DMS 273 treated with DMSO at 0.1 percent for 48 hours (cell line): Measurements from ENCODE around the gene TFDP1.
"Not testable (repeated sequence)": the region's sequence is repeated elsewhere in the genome, so short reads cannot be mapped to it uniquely, and the experiment has no call there.

Experiments used
- DNase-seq: peaks from one replicate; lab custom pipeline; 2025; lab: John Stamatoyannopoulos, UW

TFDP1 gene

DNA sequence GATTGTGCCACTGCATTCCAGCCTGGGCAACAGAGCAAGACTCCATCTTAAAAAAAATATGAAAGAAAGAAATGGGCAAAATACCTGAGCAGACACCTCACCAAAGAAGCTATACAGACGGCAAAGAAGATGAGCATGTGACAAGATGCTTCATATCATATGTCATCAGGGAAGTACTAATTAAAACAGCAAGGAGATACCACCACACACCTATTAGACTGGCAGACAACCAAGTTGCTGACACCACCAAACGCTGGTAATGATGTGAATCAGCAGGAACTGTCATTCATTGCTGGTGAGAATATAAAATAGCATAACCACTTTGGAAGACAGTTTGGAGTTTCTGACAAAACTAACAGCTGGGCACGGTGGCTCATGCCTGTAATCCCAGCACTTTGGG, 11.5 kb upstream of the TFDP1 start:
- no peak for DNase-seq

DNA sequence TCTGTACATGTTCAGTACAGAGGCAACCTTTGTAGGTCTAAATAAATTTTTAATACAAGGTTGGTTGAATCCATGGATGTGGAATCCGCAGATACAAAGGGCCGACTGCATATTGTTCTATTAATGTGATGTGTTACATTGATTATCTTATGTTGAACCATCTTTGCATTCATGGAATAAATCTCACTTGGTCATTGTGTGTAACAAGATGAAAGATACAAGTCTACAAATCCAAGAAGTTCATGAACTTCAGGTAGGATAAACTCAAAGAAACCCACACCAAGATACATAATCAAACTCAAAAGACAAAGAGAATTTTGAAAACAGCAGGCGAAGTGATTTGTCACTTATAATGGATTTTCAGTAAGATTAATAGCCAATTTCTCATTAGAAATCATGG, 8.0 kb upstream of the TFDP1 start:
- DNase-seq = no peak

DNA sequence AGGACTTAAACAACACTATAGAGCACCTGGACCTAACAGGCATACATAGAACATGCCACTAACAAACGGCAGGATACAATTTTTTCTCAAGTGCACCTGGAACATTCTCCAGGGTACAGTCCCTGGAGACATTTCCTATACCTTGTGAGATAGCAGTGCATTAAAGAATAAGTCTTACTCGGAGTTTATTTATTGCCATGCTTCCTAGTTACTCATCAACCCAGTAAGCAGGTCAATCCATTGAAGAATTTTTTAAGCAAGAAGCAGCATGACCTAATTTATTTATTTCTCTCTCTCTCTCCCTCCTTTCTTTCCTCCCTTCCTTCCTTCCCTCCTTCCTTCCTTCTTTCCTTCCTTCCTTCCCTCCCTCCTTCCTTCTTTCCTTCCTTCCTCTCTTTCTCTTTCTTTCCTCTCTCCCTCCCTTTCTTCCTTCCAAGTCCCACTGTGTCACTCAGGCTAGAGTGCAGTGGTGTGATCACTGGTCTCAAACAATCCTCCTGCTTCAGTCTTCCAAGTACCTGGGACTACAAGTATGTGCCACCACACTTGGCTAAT, 6.6 kb upstream of the TFDP1 start:
- no peak for DNase-seq

- DNase-seq = no peak
These were observed 4.9 kb upstream of the TFDP1 start for GRCh38 chr13:113579686-113580085.

GRCh38 chr13:113581871-113582270, 2.7 kb upstream of the TFDP1 start:
- no peak for DNase-seq

DNA sequence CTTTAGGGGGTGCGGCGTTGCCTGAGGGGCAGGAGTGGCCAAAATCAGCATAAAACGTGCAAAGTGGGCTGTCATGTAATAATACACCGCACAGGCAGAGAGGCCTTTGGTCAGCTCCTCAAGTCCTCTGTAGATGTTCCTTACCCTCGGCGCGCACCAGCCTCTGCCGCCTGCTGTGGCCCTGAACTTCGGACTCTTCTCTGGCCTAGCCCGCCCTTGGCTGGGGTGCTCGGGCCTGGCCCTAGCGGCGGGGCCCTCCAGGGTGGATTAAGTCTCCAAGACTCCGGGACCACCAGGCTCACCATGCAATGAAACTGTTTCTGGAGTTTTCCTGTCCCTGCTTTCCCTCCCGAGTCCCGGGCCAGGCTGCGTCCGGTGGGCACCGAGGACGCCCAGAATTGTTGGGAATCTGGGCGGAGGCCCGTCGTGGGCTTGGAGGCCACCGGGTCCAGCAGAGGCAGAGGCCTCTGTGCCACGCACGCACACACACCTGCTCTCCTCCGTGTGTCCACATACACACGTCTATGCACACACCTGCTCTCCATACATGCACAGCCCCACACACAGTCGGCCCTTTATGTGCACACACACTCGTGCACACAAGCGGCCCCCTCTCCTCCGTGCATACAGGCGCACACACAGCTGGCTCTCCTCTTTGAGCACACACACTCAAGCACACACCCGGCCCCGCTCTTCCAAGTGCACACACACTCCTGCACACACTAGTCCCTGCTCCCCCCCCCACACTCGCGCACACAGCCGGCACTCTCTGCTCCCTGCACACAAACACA, 1.5 kb upstream of the TFDP1 start:
- DNase-seq = no peak

- DNase-seq = no peak
These were observed 518 bp downstream of the TFDP1 start for GRCh38 chr13:113584870-113585671.

GRCh38 chr13:113585896-113586295, 1.3 kb downstream of the TFDP1 start:
- no peak for DNase-seq

GRCh38 chr13:113586661-113587479, 2.3 kb downstream of the TFDP1 start:
- DNase-seq = no peak

GRCh38 chr13:113588394-113589111, 4.0 kb downstream of the TFDP1 start:
- DNase-seq = no peak

DNA sequence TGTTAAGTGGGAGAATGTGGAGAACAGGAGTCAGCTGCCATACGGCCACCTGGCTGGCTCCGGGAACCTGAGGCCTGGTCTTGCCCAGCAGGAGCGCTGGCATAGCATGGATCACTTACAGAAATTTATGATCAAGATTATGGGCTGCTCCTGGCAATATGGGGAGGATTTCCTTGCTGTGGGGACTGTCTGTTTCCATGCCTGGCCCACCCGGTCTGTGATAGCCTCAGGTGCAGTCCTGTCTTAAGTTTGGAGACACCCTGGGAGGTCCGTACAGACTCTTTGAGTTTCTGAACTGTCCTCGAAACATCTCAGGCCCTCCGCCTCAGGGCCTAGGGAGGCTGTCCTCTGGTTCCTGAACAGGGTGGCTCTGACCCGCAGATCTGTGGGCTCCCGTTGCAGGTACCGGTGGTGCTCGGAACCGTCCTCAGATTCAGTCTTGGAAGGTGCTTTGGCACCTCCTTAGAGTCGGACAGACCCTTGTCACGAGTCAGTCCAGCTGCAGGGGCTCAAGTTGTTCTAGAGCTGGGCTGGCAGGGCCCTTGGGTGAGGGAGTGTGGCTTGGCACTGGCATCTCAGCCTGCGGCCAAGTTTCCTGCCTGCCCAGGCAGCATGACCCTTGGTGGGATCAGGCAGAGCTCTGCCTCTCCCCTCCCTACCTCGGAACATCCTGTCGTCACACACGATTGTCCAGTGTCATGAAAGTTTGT, 4.9 kb downstream of the TFDP1 start:
- no peak for DNase-seq

GRCh38 chr13:113589961-113590339, 5.4 kb downstream of the TFDP1 start:
- DNase-seq = no peak

DNA sequence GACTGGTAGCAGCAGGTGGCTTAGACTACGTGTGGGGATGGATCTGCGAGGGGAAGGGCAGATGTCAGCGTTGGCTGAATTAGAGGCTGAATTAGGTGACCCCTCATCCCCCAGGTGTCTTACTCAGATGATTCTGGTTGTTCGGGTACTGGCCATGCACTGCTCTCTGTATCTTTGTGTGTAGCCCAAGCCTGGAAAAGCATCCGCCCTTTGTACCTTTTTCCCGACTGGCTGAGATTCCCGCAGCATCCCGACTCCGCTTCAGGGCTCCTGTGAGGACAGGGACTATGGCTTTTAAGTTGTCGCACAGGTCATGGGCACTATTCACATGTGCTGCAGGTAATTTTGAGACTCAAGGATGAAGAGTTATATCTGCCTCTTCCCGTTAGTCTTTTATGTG, 7.2 kb downstream of the TFDP1 start:
- no peak for DNase-seq

DNA sequence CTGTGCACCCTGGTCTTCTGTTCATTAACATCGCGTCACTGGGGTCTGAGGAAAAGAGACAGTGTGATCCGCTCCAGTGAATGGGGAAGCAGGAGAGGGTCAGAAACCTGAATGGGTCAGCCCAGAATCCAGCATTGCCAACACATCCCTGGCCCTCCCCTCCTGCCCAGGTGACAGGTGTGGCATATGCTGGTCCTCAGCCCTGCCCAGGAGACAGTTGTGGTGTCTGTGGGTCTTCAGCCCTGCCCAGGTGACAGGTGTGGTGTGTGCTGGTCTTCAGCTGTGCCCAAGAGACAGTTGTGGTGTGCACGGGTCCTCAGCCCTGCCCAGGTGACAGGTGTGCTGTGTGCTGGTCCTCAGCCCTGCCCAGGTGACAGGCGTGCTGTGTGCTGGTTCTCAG, 8.0 kb downstream of the TFDP1 start:
- no peak for DNase-seq

GRCh38 chr13:113594066-113594821, 9.7 kb downstream of the TFDP1 start:
- not testable (repeated sequence) for DNase-seq

DNA sequence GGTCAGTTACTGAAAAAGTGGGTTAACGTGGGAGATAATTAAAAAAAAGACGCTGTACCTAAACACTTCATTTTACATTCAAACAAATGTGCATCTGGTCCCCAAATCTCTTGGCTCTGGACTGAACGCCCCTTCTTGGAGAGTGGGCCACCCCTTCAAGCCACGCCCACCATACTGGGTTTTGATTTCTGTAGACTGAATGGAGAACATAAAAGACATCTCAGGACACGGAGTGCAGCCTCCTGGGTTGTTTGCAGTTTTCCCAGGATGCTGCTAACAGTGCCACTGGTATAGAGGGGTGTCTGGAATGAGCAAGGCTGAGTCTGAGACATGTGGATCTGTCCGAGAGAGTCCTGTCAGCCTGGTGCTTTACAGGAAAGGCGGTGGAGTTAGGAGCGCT, 10.6 kb downstream of the TFDP1 start:
- no peak for DNase-seq

GRCh38 chr13:113596321-113597200, 12.0 kb downstream of the TFDP1 start:
- DNase-seq = no peak

DNA sequence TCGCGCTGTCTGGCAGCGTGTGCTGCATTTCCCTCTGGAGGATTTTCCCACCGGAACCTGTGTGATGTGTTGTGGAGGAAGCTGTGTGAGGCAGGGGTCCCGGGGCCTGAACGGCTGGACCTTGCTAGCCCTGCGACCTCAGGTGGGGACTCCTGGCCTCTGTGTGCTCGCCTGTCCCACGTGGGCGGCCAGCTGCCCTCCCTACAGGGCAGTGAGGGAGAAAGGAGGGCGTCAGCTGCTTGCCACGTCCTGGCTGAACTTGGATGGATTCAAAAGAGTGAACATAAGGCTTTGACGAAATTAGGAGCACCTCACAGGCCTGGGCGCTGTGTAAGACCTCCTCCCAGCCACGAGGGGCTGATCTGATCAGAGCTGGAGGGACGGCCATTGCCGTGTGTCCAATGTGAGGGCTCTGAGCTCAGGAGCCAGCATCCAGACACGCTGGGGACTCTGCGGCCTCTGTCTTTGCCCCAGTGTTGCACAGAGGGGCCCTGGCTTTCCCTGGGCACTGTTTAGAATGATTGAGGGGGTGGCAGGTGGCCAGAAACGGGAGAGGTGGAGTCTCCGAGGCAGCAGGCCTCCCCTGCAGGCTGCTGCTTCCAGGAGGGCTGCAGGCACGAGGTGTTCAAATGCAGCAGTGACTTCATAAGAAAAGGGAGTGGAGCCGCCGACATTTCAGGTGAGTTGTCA, 13.0 kb downstream of the TFDP1 start:
- no peak for DNase-seq

- no peak for DNase-seq
These were observed 13.5 kb downstream of the TFDP1 start for GRCh38 chr13:113598081-113598410.
